RKO (cell line): ENCODE results near the gene TBC1D14.

ENCODE experiments used
- DNase-seq: peaks from one replicate; pipeline ENCODE4 v3.0.0-alpha.2; 2016; ENCODE audit warnings: low spot score

The TBC1D14 gene

GRCh38 chr4:6953751-6954380 is 44.2 kb downstream of the TBC1D14 start:
- DNase-seq = no peak

- DNase-seq = no peak
These were observed 45.8 kb downstream of the TBC1D14 start for GRCh38 chr4:6955261-6955911.

GRCh38 chr4:6956087-6956433 is 46.4 kb downstream of the TBC1D14 start:
- DNase-seq = no peak

- no peak for DNase-seq
These were observed 47.0 kb downstream of the TBC1D14 start for GRCh38 chr4:6956434-6957147.

- DNase-seq = no peak
These were observed 47.5 kb downstream of the TBC1D14 start for GRCh38 chr4:6957148-6957520.

- no peak for DNase-seq
These were observed 48.4 kb downstream of the TBC1D14 start for GRCh38 chr4:6957994-6958393.

- DNase-seq = no peak
These were observed 49.6 kb downstream of the TBC1D14 start for GRCh38 chr4:6959261-6959660.

- no peak for DNase-seq
These were observed 50.5 kb downstream of the TBC1D14 start for GRCh38 chr4:6960154-6960553.

GRCh38 chr4:6960628-6961412 is 51.2 kb downstream of the TBC1D14 start:
- no peak for DNase-seq

GRCh38 chr4:6961496-6962210 is 52.0 kb downstream of the TBC1D14 start:
- DNase-seq = no peak

GRCh38 chr4:6962211-6963041 is 52.8 kb downstream of the TBC1D14 start:
- DNase-seq = no peak

GRCh38 chr4:6963139-6963611 is 53.5 kb downstream of the TBC1D14 start:
- no peak for DNase-seq

- DNase-seq = no peak
These were observed 55.2 kb downstream of the TBC1D14 start for GRCh38 chr4:6964858-6965257.

- no peak for DNase-seq
These were observed 55.7 kb downstream of the TBC1D14 start for GRCh38 chr4:6965329-6965728.

- no peak for DNase-seq
These were observed 58.3 kb downstream of the TBC1D14 start for GRCh38 chr4:6967846-6968340.

GRCh38 chr4:6968496-6968895 is 58.9 kb downstream of the TBC1D14 start:
- no peak for DNase-seq

GRCh38 chr4:6969826-6970800 is 60.5 kb downstream of the TBC1D14 start:
- no peak for DNase-seq

- no peak for DNase-seq
These were observed 62.1 kb downstream of the TBC1D14 start for GRCh38 chr4:6971536-6972374.

GRCh38 chr4:6972375-6972650 is 62.7 kb downstream of the TBC1D14 start:
- no peak for DNase-seq
